Progenitor cell of endocrine pancreas (in vitro differentiated cells): ENCODE results near the gene GUCY2F. TPM values are rescaled to one million over a fixed set of nuclear protein-coding genes. Genes with fewer than 3 reads are reported as not detected.

ENCODE experiments used
- DNase-seq: peaks from one replicate; pipeline ENCODE4 v3.0.0; 2021; ENCODE audit warnings: low spot score; ENCODE audit not compliant: unreplicated experiment
- H3K27ac Mint-ChIP-seq: 2 replicates; pipeline ENCODE4 v1.8.0; 2021; ENCODE audit warnings: mild to moderate bottlenecking, moderate library complexity, mixed read lengths
- H3K27me3 Mint-ChIP-seq: 2 replicates; pipeline ENCODE4 v1.8.0; 2021; ENCODE audit warnings: mixed read lengths
- H3K36me3 Mint-ChIP-seq: 2 replicates; pipeline ENCODE4 v1.8.0; 2022; ENCODE audit warnings: mixed read lengths; ENCODE audit not compliant: insufficient read depth
- H3K4me1 Mint-ChIP-seq: 2 replicates; pipeline ENCODE4 v1.8.0; 2021; ENCODE audit warnings: low read depth, mixed read lengths
- H3K4me3 Mint-ChIP-seq: 2 replicates; pipeline ENCODE4 v1.8.0; 2021; ENCODE audit warnings: low read depth, mild to moderate bottlenecking, moderate library complexity, mixed read lengths
- H3K9me3 Mint-ChIP-seq: 2 replicates; pipeline ENCODE4 v1.8.0; 2021; ENCODE audit warnings: low read depth, mixed read lengths
- CTCF ChIP-seq: fragments of 200-600 bp; sonication (generic); IDR thresholded peaks from one replicate; pipeline ENCODE4 v1.5.0; 2021; ENCODE audit warnings: antibody characterized with exemption, mild to moderate bottlenecking; ENCODE audit not compliant: unreplicated experiment
- total RNA-seq: library from RNA; stranded (reverse); gene quantifications from 2 replicates; pipeline ENCODE4 v1.2.1, GENCODE V29; 2021

Gene GUCY2F
- total RNA-seq, 1 donor from 2014 or later = 0.10 TPM

GRCh38 chrX:109441266-109441665, 40.6 kb downstream of the GUCY2F start:
- TF ChIP-seq CTCF = no peak
- Mint-ChIP-seq H3K36me3 (no peaks in the 10 kb centered on the region), H3K27me3 (no peaks in the 10 kb centered on the region), H3K4me1 (no peaks in the 10 kb centered on the region), H3K9me3 (no peaks in the 10 kb centered on the region), H3K27ac (no peak overlapping the region), H3K4me3 (no peak overlapping the region)
- DNase-seq = no peak

- Mint-ChIP-seq H3K27ac (no peak overlapping the region), H3K9me3 (no peaks in the 10 kb centered on the region), H3K27me3 (no peaks in the 10 kb centered on the region), H3K4me1 (no peaks in the 10 kb centered on the region), H3K36me3 (no peaks in the 10 kb centered on the region), H3K4me3 (no peak overlapping the region)
- no peak for TF ChIP-seq CTCF
- DNase-seq = no peak
Observed at GRCh38 chrX:109440475-109440874, 41.4 kb downstream of the GUCY2F start.

GRCh38 chrX:109409181-109409580, 72.7 kb downstream of the GUCY2F start:
- Mint-ChIP-seq H3K4me3 (no peak overlapping the region), H3K9me3 (peaks cover 7% of the 10 kb centered on the region), H3K27ac (no peak overlapping the region), H3K36me3 (no peaks in the 10 kb centered on the region), H3K27me3 (no peaks in the 10 kb centered on the region), H3K4me1 (no peaks in the 10 kb centered on the region)
- no peak for TF ChIP-seq CTCF
- DNase-seq = no peak

GRCh38 chrX:109403922-109404321, 78.0 kb downstream of the GUCY2F start:
- no peak for TF ChIP-seq CTCF
- Mint-ChIP-seq H3K9me3 (peaks cover 4% of the 10 kb centered on the region), H3K4me3 (no peak overlapping the region), H3K27me3 (no peaks in the 10 kb centered on the region), H3K4me1 (peaks cover 3% of the 10 kb centered on the region), H3K36me3 (no peaks in the 10 kb centered on the region), H3K27ac (no peak overlapping the region)
- DNase-seq = no peak

GRCh38 chrX:109399831-109400230, 82.1 kb downstream of the GUCY2F start:
- Mint-ChIP-seq H3K36me3 (no peaks in the 10 kb centered on the region), H3K27me3 (no peaks in the 10 kb centered on the region), H3K4me1 (peaks cover 3% of the 10 kb centered on the region), H3K27ac (no peak overlapping the region), H3K4me3 (no peak overlapping the region), H3K9me3 (no peaks in the 10 kb centered on the region)
- DNase-seq = no peak
- no peak for TF ChIP-seq CTCF

- Mint-ChIP-seq H3K4me1 (peaks cover 3% of the 10 kb centered on the region), H3K36me3 (no peaks in the 10 kb centered on the region), H3K4me3 (no peak overlapping the region), H3K27ac (no peak overlapping the region), H3K27me3 (no peaks in the 10 kb centered on the region), H3K9me3 (no peaks in the 10 kb centered on the region)
- no peak for TF ChIP-seq CTCF
- no peak for DNase-seq
Observed at GRCh38 chrX:109398833-109399232, 83.1 kb downstream of the GUCY2F start.
